Caco-2 (cell line): ENCODE results near the gene KATNAL2. TPM values are rescaled to one million over a fixed set of nuclear protein-coding genes. Genes with fewer than 3 reads are reported as not detected.
A peak's percentile ranks its signal among the peaks of the same experiment; 100 is the strongest.

ENCODE experiments used
- BruUV-seq: library from RNA; stranded (reverse); fragments of 400-500 nt; replicated peaks from 2 replicates; lab custom pipeline; 2021; lab: Mats Ljungman, UMichigan
- CTCF ChIA-PET: fragments of 300-600 bp; sonication (Branson Sonifier 250); formaldehyde crosslinking; loops from one replicate; lab custom pipeline; 2022; ENCODE audit warnings: antibody characterized with exemption; lab: Charles Lee
- POLR2A ChIA-PET: fragments of 300-600 bp; sonication (Branson Sonifier 250); formaldehyde crosslinking; loops from one replicate; lab custom pipeline; 2022; ENCODE audit warnings: antibody characterized with exemption; lab: Charles Lee
- DNase-seq, 2 experiments: peaks; one replicate each; pipeline versions ENCODE4 v3.0.0 to v3.0.0-alpha.2; 2020 to 2022
- H3K27me3 ChIP-seq: replicated peaks from 2 replicates; pipeline ENCODE4 v1.6.0; 2011; ENCODE audit warnings: low read length; ENCODE audit not compliant: control insufficient read depth, insufficient read depth
- H3K36me3 ChIP-seq: 2 replicates; pipeline ENCODE4 v1.5.1; 2011; ENCODE audit warnings: low read length; ENCODE audit not compliant: control insufficient read depth, insufficient read depth
- H3K4me1 ChIP-seq: fragments of 250-450 bp; sonication (Bioruptor Pico); 2 replicates; pipeline ENCODE4 v1.5.1; 2020; ENCODE audit warnings: mild to moderate bottlenecking
- H3K4me3 ChIP-seq: 2 replicates; pipeline ENCODE4 v1.5.1; 2011; ENCODE audit warnings: low read depth, mild to moderate bottlenecking, control low read depth, low read length
- H3K9me3 ChIP-seq: fragments of 250-450 bp; sonication (Bioruptor Pico); 2 replicates; pipeline ENCODE4 v1.5.1; 2020; ENCODE audit warnings: mild to moderate bottlenecking, moderate library complexity
- H3K27ac Mint-ChIP-seq: one replicate; pipeline ENCODE4 v1.8.0; 2022; ENCODE audit warnings: mixed read lengths; ENCODE audit not compliant: unreplicated experiment
- H3K27me3 Mint-ChIP-seq: one replicate; pipeline ENCODE4 v1.8.0; 2022; ENCODE audit warnings: mixed read lengths; ENCODE audit not compliant: insufficient read depth, unreplicated experiment
- H3K36me3 Mint-ChIP-seq: one replicate; pipeline ENCODE4 v1.8.0; 2022; ENCODE audit warnings: mild to moderate bottlenecking, mixed read lengths; ENCODE audit not compliant: insufficient read depth, unreplicated experiment
- H3K4me1 Mint-ChIP-seq: one replicate; pipeline ENCODE4 v1.8.0; 2022; ENCODE audit warnings: low read depth, mixed read lengths; ENCODE audit not compliant: unreplicated experiment
- H3K4me3 Mint-ChIP-seq: one replicate; pipeline ENCODE4 v1.8.0; 2022; ENCODE audit warnings: mild to moderate bottlenecking, moderate library complexity, mixed read lengths; ENCODE audit not compliant: unreplicated experiment
- H3K9me3 Mint-ChIP-seq: one replicate; pipeline ENCODE4 v1.8.0; 2022; ENCODE audit warnings: mixed read lengths; ENCODE audit not compliant: unreplicated experiment
- CTCF ChIP-seq, 2 experiments: fragments of 200-600 bp in 1 of 2; IDR thresholded peaks; 1 replicate in 1 of 2; 2 replicates in 1 of 2; pipeline versions ENCODE4 v1.5.1 to v1.8.0; 2011 to 2022; ENCODE audit warnings: antibody characterized with exemption in 1 of 2, control low read depth in 1 of 2, inconsistent platforms in 1 of 2, low read depth in 1 of 2, low read length in 1 of 2, mild to moderate bottlenecking in 1 of 2, moderate library complexity in 1 of 2; ENCODE audit not compliant: insufficient read depth in 1 of 2, severe bottlenecking in 1 of 2, unreplicated experiment in 1 of 2
- intact Hi-C: fragments of 100-400 bp; cut with micrococcal nuclease; formaldehyde crosslinking; loops from one replicate; pipeline ENCODE4 v1.10.0; 2022; ENCODE audit not compliant: unreplicated experiment
- total RNA-seq: library from RNA; stranded (reverse); gene quantifications from 2 replicates; pipeline ENCODE4 v1.2.3, GENCODE V29; 2022

KATNAL2 gene
- total RNA-seq, 1 experiment from 2014 or later = not detected

- intact Hi-C loops = loop anchor here (1.0 to 5.0 kb wide), 2 partner anchors 105 to 657 kb away; no protein-coding TSS in a partner anchor
- Histone ChIP-seq H3K27me3 (no peaks in the 10 kb centered on the region), H3K9me3 (no peaks in the 10 kb centered on the region), H3K4me1 (no peaks in the 10 kb centered on the region), H3K4me3 (no peak overlapping the region), H3K36me3 (no peaks in the 10 kb centered on the region)
- H3K36me3 Mint-ChIP-seq = peaks cover 6% of the 10 kb centered on the region
- ChIA-PET POLR2A (no interaction called here), CTCF (interaction anchor here (1.6 kb wide), 1 partner anchor 105 kb away, joined by 5 read pairs; no protein-coding TSS in a partner anchor)
- H3K27me3 Mint-ChIP-seq = no peaks in the 10 kb centered on the region
- H3K27ac Mint-ChIP-seq = no peak overlapping the region
- no TSS peak for BruUV-seq
- DNase-seq = peak; percentile 43 to 56
- TF ChIP-seq CTCF (IDR thresholded peaks at IDR 0.05; ENCODE audit: insufficient read depth in 1 of 2, low read depth in 1 of 2, low read length in 1 of 2, severe bottlenecking in 1 of 2, unreplicated experiment in 1 of 2) = peak; percentile 38 to 51
- no peaks in the 10 kb centered on the region for H3K9me3 Mint-ChIP-seq
- H3K4me3 Mint-ChIP-seq = no peak overlapping the region
- H3K4me1 Mint-ChIP-seq = no peaks in the 10 kb centered on the region
Measured at GRCh38 chr18:47100212-47100831, 182.9 kb downstream of the KATNAL2 start.

- Mint-ChIP-seq H3K4me1 (no peaks in the 10 kb centered on the region), H3K9me3 (no peaks in the 10 kb centered on the region), H3K27me3 (no peaks in the 10 kb centered on the region), H3K4me3 (no peak overlapping the region), H3K36me3 (no peaks in the 10 kb centered on the region), H3K27ac (no peak overlapping the region)
- Histone ChIP-seq H3K4me1 (no peaks in the 10 kb centered on the region), H3K9me3 (no peaks in the 10 kb centered on the region), H3K27me3 (no peaks in the 10 kb centered on the region), H3K36me3 (no peaks in the 10 kb centered on the region), H3K4me3 (no peak overlapping the region)
- POLR2A ChIA-PET = no interaction called here
- DNase-seq = no peak
- intact Hi-C loops = no loop called here
- TF ChIP-seq CTCF (IDR thresholded peaks at IDR 0.05; ENCODE audit: insufficient read depth in 1 of 2, low read depth in 1 of 2, low read length in 1 of 2, severe bottlenecking in 1 of 2, unreplicated experiment in 1 of 2) = no peak
- no TSS peak for BruUV-seq
- CTCF ChIA-PET = no interaction called here
Measured at GRCh38 chr18:47108373-47108772, 191.0 kb downstream of the KATNAL2 start.

GRCh38 chr18:47108998-47109405, 191.6 kb downstream of the KATNAL2 start:
- Histone ChIP-seq H3K27me3 (no peaks in the 10 kb centered on the region), H3K4me1 (no peaks in the 10 kb centered on the region), H3K9me3 (no peaks in the 10 kb centered on the region), H3K36me3 (no peaks in the 10 kb centered on the region), H3K4me3 (no peak overlapping the region)
- CTCF ChIA-PET = no interaction called here
- Mint-ChIP-seq H3K4me1 (no peaks in the 10 kb centered on the region), H3K27me3 (no peaks in the 10 kb centered on the region), H3K9me3 (no peaks in the 10 kb centered on the region), H3K36me3 (no peaks in the 10 kb centered on the region), H3K27ac (no peak overlapping the region), H3K4me3 (no peak overlapping the region)
- TF ChIP-seq CTCF (IDR thresholded peaks at IDR 0.05; ENCODE audit: insufficient read depth in 1 of 2, low read depth in 1 of 2, low read length in 1 of 2, severe bottlenecking in 1 of 2, unreplicated experiment in 1 of 2) = no peak
- intact Hi-C loops = no loop called here
- no TSS peak for BruUV-seq
- DNase-seq = no peak
- POLR2A ChIA-PET = no interaction called here
